GM23338 (cell line): ENCODE results near the gene PPP1R10.

Experiments
- CTCF ChIP-seq, 2 experiments: fragments of 200-600 bp in 1 of 2; sonication (generic) in 1 of 2; conservative IDR thresholded peaks; 2 replicates each; pipeline versions ENCODE4 v1.5.1 to v1.6.1; 2016 to 2017; ENCODE audit warnings: antibody characterized with exemption in 2 of 2, low read depth in 2 of 2, mild to moderate bottlenecking in 2 of 2, moderate library complexity in 1 of 2
- EZH2 ChIP-seq: fragments of 200-600 bp; sonication (generic); IDR thresholded peaks from one replicate; pipeline ENCODE4 v1.8.0; 2017; ENCODE audit warnings: antibody characterized with exemption, mild to moderate bottlenecking, low read depth; ENCODE audit not compliant: unreplicated experiment
- EZH2phosphoT487 ChIP-seq: fragments of 200-600 bp; sonication (generic); IDR thresholded peaks from one replicate; pipeline ENCODE4 v1.8.1; 2018; ENCODE audit warnings: antibody characterized with exemption; ENCODE audit not compliant: unreplicated experiment
- JUNB ChIP-seq: IDR thresholded peaks from one replicate; pipeline ENCODE4 v1.6.1; 2016; ENCODE audit warnings: antibody characterized with exemption; ENCODE audit not compliant: unreplicated experiment
- POLR2AphosphoS5 ChIP-seq: IDR thresholded peaks from 2 replicates; pipeline ENCODE4 v1.6.1; 2016; ENCODE audit warnings: antibody characterized with exemption, low read depth
- ZNF114 ChIP-seq: fragments of 250-450 bp; sonication (Bioruptor Pico); IDR thresholded peaks from 2 replicates; pipeline ENCODE4 v1.5.0; 2020; ENCODE audit warnings: mild to moderate bottlenecking, moderate library complexity
- TF ChIP-seq, protein P1 (sequence below): IDR thresholded peaks from one replicate; pipeline ENCODE4 v1.6.1; 2018; ENCODE audit warnings: antibody characterized with exemption; ENCODE audit not compliant: unreplicated experiment

DNA sequence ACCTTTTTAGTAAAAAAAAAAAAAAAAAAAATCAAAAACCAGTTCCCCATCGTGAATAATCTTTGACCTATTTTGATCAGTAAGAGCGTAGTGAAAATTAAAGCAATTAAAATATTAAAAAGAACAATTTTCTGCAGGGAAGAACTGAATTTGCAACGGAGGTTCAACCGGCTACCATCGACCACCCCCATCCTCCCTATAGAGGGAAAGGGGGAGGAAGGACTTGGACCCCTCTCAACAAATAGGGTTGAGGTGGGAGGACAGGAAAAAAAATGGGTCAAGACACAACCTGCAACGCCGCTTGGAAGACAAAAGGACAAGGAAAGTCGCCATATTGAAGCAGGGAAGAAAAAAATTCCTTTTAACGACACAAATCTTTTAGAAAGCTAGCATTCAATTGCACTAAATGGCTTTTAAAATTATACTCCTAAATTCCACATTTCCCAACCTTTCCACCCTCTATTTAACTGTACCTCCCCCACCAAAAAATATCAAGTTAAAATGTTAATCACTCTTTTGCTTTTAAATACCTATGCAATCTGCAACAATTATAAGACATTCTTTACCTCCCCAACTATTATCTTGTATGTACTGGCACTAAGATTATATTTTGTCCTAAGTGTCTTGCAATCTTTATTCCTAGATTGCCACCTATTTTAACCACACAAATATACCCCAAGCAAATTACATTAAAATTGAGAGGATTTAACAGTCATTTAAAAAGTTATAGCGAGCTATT, 1.7 kb downstream of the PPP1R10 start:
- TF ChIP-seq CTCF (conservative IDR thresholded peaks at IDR 0.05; ENCODE audit: low read depth in 2 of 2) (no peak), POLR2AphosphoS5 (peak; percentile 12; the same call in 1 of the 2 replicates), ZNF114 (no peak), EZH2phosphoT487 (no peak), EZH2 (no peak), JUNB (no peak)
- TF ChIP-seq, protein P1, sequence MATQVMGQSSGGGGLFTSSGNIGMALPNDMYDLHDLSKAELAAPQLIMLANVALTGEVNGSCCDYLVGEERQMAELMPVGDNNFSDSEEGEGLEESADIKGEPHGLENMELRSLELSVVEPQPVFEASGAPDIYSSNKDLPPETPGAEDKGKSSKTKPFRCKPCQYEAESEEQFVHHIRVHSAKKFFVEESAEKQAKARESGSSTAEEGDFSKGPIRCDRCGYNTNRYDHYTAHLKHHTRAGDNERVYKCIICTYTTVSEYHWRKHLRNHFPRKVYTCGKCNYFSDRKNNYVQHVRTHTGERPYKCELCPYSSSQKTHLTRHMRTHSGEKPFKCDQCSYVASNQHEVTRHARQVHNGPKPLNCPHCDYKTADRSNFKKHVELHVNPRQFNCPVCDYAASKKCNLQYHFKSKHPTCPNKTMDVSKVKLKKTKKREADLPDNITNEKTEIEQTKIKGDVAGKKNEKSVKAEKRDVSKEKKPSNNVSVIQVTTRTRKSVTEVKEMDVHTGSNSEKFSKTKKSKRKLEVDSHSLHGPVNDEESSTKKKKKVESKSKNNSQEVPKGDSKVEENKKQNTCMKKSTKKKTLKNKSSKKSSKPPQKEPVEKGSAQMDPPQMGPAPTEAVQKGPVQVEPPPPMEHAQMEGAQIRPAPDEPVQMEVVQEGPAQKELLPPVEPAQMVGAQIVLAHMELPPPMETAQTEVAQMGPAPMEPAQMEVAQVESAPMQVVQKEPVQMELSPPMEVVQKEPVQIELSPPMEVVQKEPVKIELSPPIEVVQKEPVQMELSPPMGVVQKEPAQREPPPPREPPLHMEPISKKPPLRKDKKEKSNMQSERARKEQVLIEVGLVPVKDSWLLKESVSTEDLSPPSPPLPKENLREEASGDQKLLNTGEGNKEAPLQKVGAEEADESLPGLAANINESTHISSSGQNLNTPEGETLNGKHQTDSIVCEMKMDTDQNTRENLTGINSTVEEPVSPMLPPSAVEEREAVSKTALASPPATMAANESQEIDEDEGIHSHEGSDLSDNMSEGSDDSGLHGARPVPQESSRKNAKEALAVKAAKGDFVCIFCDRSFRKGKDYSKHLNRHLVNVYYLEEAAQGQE, result no peak
